ENCODE results near the gene TUBA1C.
"Not testable (repeated sequence)": the region's sequence is repeated elsewhere in the genome, so short reads cannot be mapped to it uniquely, and the experiment has no call there.

The TUBA1C gene

DNA sequence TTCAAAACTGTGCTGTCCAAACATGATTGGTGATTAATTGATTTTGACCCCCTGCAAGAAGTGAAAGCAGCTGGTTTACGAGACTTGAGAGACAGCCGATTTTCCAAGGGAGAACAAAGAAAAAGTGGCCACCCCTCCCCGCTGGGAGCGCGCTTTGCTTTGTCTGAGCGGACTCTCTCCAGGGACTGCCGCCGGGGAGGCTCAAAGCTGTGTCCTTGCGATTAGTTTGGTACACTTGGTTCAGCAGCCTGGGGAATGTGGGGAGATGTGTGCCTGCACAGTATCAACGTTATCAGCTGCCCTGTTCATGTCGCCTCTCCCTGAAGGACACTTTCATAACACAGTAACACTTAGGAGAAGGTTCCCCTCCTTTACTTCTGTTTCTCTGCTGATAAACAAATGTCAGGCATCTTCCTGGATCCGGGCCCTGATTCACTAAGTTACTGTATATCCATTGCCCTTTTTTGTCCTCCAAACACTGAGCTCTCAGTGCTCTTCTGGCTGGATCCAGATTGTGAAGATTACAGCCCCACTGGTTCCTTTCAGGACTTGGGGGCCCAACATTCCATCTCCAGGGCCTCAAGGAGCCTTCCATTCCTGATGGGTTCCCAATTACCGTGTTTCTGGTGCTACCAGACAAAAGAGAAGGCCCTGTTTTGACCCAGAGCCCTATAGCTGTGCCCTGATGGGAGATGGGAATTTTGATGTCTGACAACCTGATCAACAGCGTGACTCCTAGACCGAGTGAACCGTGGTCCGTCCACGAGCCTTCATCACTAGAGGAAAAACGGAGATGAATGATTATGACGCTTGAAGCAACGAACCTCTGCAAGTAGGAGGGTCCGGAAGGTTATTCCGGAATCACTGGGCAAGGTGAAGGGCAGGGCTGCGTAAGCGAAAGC lies 31.7 kb upstream of the TUBA1C start:
- peaks cover 25% of the 10 kb centered on the region for H3K4me1 ChIP-seq (ENCODE audit: control insufficient read depth, insufficient read depth, low read length)
- no peaks in the 10 kb centered on the region for H3K36me3 ChIP-seq (ENCODE audit: control insufficient read depth, insufficient read depth, low read length)
- H3K4me3 ChIP-seq (ENCODE audit: low read length), result peak overlapping the region; percentile 57
- peak overlapping the region; percentile 96 for H3K27ac ChIP-seq (ENCODE audit: low read depth, low read length)
- no peak overlapping the region for H3K9ac ChIP-seq (ENCODE audit: low read length)
- H3K27me3 ChIP-seq (ENCODE audit: control insufficient read depth, insufficient read depth, low read length), result no peaks in the 10 kb centered on the region

DNA sequence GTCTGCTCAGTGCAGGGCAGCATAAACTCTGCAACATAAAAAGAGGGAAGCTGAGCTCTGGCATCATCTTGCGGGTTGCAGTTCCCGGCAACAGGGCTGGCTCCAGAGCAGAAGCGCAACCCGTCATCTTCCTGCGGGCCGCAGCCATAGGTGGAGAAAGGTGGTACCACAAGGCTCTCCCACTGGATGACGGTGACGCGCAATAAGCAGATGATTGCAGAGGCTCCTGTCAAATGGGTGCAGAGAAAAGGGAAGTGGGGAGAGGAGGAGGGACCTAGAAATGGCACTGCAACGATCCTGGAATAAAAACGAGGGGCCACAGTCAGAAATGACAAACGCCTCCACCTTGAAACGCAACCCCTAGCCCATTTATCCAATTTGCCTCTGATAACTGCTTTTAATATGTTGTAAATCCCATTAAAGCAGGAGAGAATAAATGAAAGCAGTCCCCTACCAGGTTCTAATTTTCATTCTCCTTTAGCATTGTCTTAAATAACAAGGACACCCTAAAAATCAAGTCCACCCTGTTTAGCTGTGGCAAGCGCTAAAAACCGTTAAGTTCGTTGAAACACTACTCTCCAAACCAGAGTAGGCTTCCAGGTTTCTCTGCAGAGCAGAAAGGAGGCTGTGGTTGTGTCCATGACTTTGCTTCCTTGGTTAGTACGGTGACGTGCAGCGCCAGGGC lies 30.9 kb upstream of the TUBA1C start:
- H3K36me3 ChIP-seq (ENCODE audit: control insufficient read depth, insufficient read depth, low read length), result no peaks in the 10 kb centered on the region
- no peaks in the 10 kb centered on the region for H3K27me3 ChIP-seq (ENCODE audit: control insufficient read depth, insufficient read depth, low read length)
- H3K4me3 ChIP-seq (ENCODE audit: low read length), result peak overlapping the region; percentile 57
- peak overlapping the region; percentile 38 for H3K9ac ChIP-seq (ENCODE audit: low read length)
- H3K27ac ChIP-seq (ENCODE audit: low read depth, low read length), result peak overlapping the region; percentile 96
- H3K4me1 ChIP-seq (ENCODE audit: control insufficient read depth, insufficient read depth, low read length), result peaks cover 25% of the 10 kb centered on the region

DNA sequence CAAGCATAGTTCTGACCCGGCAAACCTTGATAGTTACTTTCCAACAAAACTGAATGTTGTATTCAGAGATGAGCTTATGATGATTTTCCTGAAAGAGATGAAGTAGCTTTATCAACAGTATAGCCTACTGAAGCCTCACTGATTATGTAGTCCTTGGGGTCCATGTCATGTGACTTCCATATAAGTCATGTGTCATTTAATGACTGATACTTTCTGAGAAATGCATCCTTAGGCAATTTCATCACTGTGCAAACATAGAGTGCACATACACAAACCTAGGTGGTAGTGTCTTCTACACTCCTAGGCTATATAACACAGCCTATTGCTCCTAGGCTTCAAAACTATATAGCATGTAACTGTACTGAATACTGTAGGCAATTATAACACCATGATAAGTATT lies 28.5 kb upstream of the TUBA1C start:
- H3K36me3 ChIP-seq (ENCODE audit: control insufficient read depth, insufficient read depth, low read length), result no peaks in the 10 kb centered on the region
- peaks cover 25% of the 10 kb centered on the region for H3K4me1 ChIP-seq (ENCODE audit: control insufficient read depth, insufficient read depth, low read length)
- H3K4me3 ChIP-seq (ENCODE audit: low read length), result no peak overlapping the region
- H3K9ac ChIP-seq (ENCODE audit: low read length), result no peak overlapping the region
- H3K27me3 ChIP-seq (ENCODE audit: control insufficient read depth, insufficient read depth, low read length), result no peaks in the 10 kb centered on the region
- no peak overlapping the region for H3K27ac ChIP-seq (ENCODE audit: low read depth, low read length)

DNA sequence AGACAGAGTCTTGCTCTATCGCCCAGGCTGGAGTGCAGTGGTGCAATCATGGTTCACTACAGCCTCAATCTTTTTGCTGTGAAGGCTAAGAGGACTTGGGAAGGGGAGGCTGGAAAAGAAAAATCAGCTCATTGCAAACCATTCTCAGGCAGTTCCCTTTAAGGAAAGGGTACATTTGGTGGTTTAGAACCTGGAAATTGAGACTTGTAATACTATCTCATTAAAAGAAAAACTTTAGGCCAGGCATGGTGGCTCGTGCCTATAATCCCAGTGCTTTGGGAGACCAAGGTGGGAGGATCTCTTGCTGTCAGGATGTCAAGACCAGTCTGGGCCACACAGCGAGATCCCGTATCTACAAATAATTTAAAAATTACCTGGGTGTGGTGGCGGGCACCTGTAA lies 21.3 kb upstream of the TUBA1C start:
- Histone ChIP-seq H3K36me3 (ENCODE audit: control insufficient read depth, insufficient read depth, low read length) (no peaks in the 10 kb centered on the region), H3K4me3 (ENCODE audit: low read length) (no peak overlapping the region), H3K27ac (ENCODE audit: low read depth, low read length) (no peak overlapping the region), H3K4me1 (ENCODE audit: control insufficient read depth, insufficient read depth, low read length) (no peaks in the 10 kb centered on the region), H3K27me3 (ENCODE audit: control insufficient read depth, insufficient read depth, low read length) (no peaks in the 10 kb centered on the region), H3K9ac (ENCODE audit: low read length) (no peak overlapping the region)

DNA sequence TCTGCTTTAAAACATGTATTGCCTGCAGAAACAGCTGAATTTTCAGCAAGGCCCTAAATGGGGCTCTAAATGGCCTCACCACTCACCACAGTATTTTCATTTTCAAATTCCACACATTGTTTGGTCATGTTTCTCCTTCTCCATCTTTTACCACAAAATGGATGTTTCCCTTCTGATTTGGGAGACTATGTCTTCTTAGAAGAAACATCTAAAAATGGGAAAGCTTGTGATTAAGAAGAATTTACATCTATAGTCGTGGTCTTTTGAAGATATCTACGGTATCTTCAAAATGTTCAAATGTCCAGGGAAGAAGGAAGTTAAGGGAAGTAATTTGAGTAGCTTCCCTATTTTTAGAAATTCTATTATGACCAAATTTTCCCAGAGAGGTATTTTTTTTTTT lies 20.7 kb upstream of the TUBA1C start:
- Histone ChIP-seq H3K4me3 (ENCODE audit: low read length) (no peak overlapping the region), H3K4me1 (ENCODE audit: control insufficient read depth, insufficient read depth, low read length) (no peaks in the 10 kb centered on the region), H3K27me3 (ENCODE audit: control insufficient read depth, insufficient read depth, low read length) (no peaks in the 10 kb centered on the region), H3K27ac (ENCODE audit: low read depth, low read length) (no peak overlapping the region), H3K9ac (ENCODE audit: low read length) (no peak overlapping the region), H3K36me3 (ENCODE audit: control insufficient read depth, insufficient read depth, low read length) (no peaks in the 10 kb centered on the region)

DNA sequence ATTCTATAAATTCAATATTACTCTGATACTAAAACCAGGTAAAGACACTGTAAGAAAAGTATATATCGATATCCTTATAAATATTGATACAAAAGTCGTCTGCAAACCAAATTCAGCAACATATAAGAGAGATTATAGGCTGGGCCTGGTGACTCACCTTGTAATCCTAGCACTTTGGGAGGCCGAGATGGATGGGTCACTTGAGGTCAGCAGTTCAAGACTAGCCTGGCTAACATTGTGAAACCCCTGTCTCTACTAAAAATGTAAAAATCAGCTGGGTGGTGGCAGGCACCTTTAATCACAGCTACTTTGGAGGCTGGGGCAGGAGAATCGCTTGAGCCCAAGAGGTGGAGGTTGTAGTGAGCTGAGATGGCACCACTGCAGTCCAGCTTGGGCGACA lies 13.5 kb upstream of the TUBA1C start:
- Histone ChIP-seq H3K36me3 (ENCODE audit: control insufficient read depth, insufficient read depth, low read length) (no peaks in the 10 kb centered on the region), H3K9ac (ENCODE audit: low read length) (no peak overlapping the region), H3K4me3 (ENCODE audit: low read length) (no peak overlapping the region), H3K4me1 (ENCODE audit: control insufficient read depth, insufficient read depth, low read length) (no peaks in the 10 kb centered on the region), H3K27ac (ENCODE audit: low read depth, low read length) (no peak overlapping the region), H3K27me3 (ENCODE audit: control insufficient read depth, insufficient read depth, low read length) (no peaks in the 10 kb centered on the region)

DNA sequence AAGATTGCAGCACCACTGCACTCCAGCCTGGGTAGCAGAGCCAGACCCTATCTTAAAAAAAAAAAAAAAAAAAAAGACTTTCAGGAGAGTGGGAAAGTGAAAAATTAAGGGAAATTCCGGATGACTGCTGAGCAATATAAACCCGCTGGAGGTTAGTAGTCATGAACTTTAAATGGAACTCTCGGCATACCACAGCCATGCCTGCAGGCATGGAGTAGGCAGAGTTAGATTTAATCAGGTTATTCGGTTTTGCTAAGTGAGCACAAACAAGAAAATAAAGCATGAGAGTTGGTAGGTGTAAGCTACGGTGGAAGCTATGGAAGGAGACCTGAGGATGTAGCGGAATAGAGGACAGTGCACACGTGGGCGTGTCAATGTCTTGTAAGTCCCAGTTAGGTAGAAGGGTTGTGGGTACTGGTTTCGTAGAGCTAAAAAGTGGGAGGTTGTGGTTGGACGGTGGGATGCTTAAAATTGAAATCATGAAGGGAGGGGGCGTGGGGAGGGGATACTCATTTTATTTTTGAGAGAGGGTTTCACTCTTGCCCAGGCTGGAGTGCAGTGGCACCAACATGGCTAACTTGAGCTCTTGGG lies 11.8 kb upstream of the TUBA1C start:
- H3K9ac ChIP-seq (ENCODE audit: low read length), result no peak overlapping the region
- no peak overlapping the region for H3K4me3 ChIP-seq (ENCODE audit: low read length)
- no peak overlapping the region for H3K27ac ChIP-seq (ENCODE audit: low read depth, low read length)
- H3K27me3 ChIP-seq (ENCODE audit: control insufficient read depth, insufficient read depth, low read length), result no peaks in the 10 kb centered on the region
- H3K36me3 ChIP-seq (ENCODE audit: control insufficient read depth, insufficient read depth, low read length), result no peaks in the 10 kb centered on the region
- H3K4me1 ChIP-seq (ENCODE audit: control insufficient read depth, insufficient read depth, low read length), result no peaks in the 10 kb centered on the region

DNA sequence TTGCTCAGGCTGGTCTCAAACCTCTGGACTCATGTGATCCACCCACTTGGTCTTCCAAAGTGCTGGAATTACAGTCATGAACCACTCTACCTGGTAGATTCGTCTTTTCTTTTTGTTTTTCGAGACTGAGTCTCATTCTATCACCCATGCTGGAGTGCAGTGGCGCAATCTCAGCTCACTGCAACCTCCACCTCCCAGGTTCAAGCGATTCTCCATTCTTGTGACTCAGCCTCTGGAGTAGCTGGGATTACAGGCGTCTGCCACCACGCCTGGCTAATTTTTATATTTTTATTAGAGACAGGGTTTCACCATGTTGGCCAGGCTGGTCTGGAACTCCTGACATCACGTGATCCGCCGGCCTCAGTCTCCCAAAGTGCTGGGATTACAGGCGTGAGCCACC lies 9.4 kb upstream of the TUBA1C start:
- H3K27me3 ChIP-seq (ENCODE audit: control insufficient read depth, insufficient read depth, low read length); H3K36me3 ChIP-seq (ENCODE audit: control insufficient read depth, insufficient read depth, low read length); H3K27ac ChIP-seq (ENCODE audit: low read depth, low read length); H3K4me3 ChIP-seq (ENCODE audit: low read length); H3K4me1 ChIP-seq (ENCODE audit: control insufficient read depth, insufficient read depth, low read length); H3K9ac ChIP-seq (ENCODE audit: low read length): not testable (repeated sequence)

DNA sequence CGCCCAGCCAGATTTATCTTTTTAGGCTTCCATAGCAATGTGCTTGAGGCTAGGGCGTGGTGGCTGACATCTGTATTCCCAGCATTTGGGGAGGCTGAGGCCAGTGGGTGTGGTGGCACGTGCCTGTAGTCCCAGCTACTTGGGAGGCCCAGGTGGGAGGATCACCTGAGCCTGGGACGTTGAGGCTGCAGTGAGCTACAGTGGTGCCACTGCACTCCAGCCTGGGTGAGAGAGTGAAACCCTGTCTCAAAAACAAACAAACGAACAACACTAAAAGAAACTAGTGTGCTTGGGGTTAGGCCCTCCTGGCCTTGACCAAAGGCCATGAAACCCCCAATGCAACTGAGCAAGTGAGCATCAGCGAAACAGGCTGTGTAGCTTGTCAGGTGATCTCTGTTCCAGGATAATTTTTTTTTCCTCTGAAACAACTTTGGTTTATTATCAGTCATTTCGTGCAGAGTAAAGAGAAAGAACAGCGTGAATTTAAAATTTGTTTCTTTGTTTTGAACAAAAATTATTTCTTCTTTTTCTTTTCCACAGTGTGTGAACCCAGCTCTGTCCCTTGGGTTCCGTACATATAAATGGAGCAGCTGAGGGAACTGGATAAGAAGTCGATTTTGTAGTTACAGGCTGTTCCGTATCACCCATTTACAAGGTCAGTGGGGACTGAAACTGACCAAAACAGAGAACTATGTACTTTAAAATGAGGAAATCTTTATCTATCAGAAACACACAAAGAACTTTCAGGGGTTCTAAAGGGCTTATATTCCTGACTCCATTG lies 8.8 kb upstream of the TUBA1C start:
- H3K27ac ChIP-seq (ENCODE audit: low read depth, low read length), result no peak overlapping the region
- no peak overlapping the region for H3K9ac ChIP-seq (ENCODE audit: low read length)
- no peaks in the 10 kb centered on the region for H3K36me3 ChIP-seq (ENCODE audit: control insufficient read depth, insufficient read depth, low read length)
- H3K4me1 ChIP-seq (ENCODE audit: control insufficient read depth, insufficient read depth, low read length), result no peaks in the 10 kb centered on the region
- no peaks in the 10 kb centered on the region for H3K27me3 ChIP-seq (ENCODE audit: control insufficient read depth, insufficient read depth, low read length)
- H3K4me3 ChIP-seq (ENCODE audit: low read length), result no peak overlapping the region

DNA sequence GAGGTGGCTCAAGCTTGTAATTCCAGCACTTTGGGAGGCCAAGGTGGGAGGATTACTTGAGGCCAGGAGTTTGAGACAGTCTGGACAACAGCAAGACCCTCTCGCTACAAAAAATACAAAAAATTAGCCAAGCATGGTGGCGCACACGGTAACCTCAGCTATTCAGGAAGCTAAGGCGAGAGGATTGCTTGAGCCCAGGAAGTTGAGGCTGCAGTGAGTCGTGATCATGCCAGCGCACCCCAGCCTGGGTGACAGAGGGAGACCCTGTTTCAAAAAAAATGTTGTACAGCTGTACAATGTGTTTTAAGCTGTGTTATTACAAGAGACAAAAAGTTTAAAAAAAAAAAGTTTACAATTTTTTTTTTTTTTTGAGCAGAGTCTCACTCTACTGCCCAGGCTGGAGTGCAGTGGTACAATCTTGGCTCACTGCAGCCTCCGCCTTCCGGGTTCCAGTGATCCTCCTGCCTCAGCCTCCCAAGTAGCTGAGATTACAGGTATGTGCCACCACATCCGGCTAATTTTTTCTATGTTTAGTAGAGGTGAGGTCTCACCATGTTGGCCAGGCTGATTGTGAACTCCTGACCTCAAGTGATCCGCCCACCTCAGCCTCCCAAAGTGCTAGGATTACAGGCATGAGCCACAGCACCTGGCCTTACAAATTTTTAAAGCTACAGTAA lies 7.2 kb upstream of the TUBA1C start:
- H3K4me3 ChIP-seq (ENCODE audit: low read length); H3K36me3 ChIP-seq (ENCODE audit: control insufficient read depth, insufficient read depth, low read length); H3K9ac ChIP-seq (ENCODE audit: low read length); H3K4me1 ChIP-seq (ENCODE audit: control insufficient read depth, insufficient read depth, low read length); H3K27me3 ChIP-seq (ENCODE audit: control insufficient read depth, insufficient read depth, low read length); H3K27ac ChIP-seq (ENCODE audit: low read depth, low read length): not testable (repeated sequence)

DNA sequence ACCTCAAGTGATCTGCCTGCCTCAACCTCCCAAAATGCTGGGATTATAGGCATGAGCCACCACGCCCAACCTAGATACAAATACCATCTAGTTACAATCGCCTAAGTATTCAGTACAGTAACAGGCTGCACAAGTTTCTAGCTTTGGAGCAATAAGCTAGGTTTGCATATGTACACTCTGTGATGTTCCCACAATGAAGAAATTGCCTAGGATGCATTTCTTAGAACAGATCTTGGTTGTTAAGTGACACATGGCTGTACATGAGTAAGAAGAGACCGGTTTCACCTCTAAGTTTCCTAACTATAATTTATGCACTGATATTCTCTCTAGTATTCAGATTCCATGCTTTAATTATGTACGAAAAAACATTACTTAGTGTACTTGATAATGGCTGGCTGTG lies 5.4 kb upstream of the TUBA1C start:
- H3K4me3 ChIP-seq (ENCODE audit: low read length), result no peak overlapping the region
- no peaks in the 10 kb centered on the region for H3K27me3 ChIP-seq (ENCODE audit: control insufficient read depth, insufficient read depth, low read length)
- H3K9ac ChIP-seq (ENCODE audit: low read length), result no peak overlapping the region
- H3K4me1 ChIP-seq (ENCODE audit: control insufficient read depth, insufficient read depth, low read length), result no peaks in the 10 kb centered on the region
- H3K36me3 ChIP-seq (ENCODE audit: control insufficient read depth, insufficient read depth, low read length), result no peaks in the 10 kb centered on the region
- H3K27ac ChIP-seq (ENCODE audit: low read depth, low read length), result no peak overlapping the region

DNA sequence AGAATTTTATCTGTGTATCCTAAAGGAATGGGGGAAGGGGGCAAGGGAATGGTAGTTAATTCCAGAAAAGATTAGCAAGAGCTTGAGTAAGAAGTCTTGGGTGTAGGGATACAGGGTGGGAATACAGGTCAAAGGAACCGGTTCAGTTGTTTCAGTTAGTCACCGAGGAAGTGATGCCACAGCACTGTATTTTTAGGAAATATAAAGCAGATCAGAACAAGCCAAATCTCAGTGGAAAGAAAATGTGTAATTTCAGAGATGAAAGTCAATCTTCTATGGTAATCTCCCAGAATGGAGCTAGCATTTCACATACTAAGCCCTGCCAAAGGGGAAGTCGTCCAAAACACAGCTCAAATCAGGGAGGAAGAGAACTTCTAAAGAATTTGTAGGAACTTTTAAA lies 4.7 kb upstream of the TUBA1C start:
- Histone ChIP-seq H3K4me3 (ENCODE audit: low read length) (no peak overlapping the region), H3K27ac (ENCODE audit: low read depth, low read length) (no peak overlapping the region), H3K27me3 (ENCODE audit: control insufficient read depth, insufficient read depth, low read length) (no peaks in the 10 kb centered on the region), H3K36me3 (ENCODE audit: control insufficient read depth, insufficient read depth, low read length) (no peaks in the 10 kb centered on the region), H3K4me1 (ENCODE audit: control insufficient read depth, insufficient read depth, low read length) (no peaks in the 10 kb centered on the region), H3K9ac (ENCODE audit: low read length) (no peak overlapping the region)

All from rectal smooth muscle tissue (tissue), 1 donor.